Activated CD8-positive, alpha-beta memory T cell treated with anti-CD3 and anti-CD28 coated beads for 4 hours (primary cell): ENCODE measurements around the gene NPTN.

Experiments
- DNase-seq, 2 donors: peaks; one replicate each; pipeline ENCODE4 v3.0.0-alpha.2; 2020; ENCODE audit warnings: low read depth in 2 of 2

The NPTN gene

GRCh38 chr15:73518180-73518862 lies 114.9 kb downstream of the NPTN start:
- DNase-seq = no peak

- DNase-seq = no peak
These were observed 115.6 kb downstream of the NPTN start for GRCh38 chr15:73517566-73517965.

GRCh38 chr15:73515527-73515926 lies 117.7 kb downstream of the NPTN start:
- DNase-seq = no peak
